GM21447 (cell line): ENCODE measurements around the gene KCNQ5.
A peak's percentile ranks its signal among the peaks of the same experiment; 100 is the strongest.

Experiments
- ATAC-seq: cut with Tn5 transposase; IDR thresholded peaks from one replicate; pipeline ENCODE4 v1.9.1; 2021; ENCODE audit not compliant: unreplicated experiment

The KCNQ5 gene

GRCh38 chr6:72789145-72789544 is 167.3 kb downstream of the KCNQ5 start:
- ATAC-seq: no peak

- no peak for ATAC-seq
Observed at GRCh38 chr6:72792692-72793091, 170.8 kb downstream of the KCNQ5 start.

- no peak for ATAC-seq
Observed at GRCh38 chr6:72793641-72794395, 172.0 kb downstream of the KCNQ5 start.

- no peak for ATAC-seq
Observed at GRCh38 chr6:72798196-72798595, 176.3 kb downstream of the KCNQ5 start.

GRCh38 chr6:72809746-72810379 is 188.0 kb downstream of the KCNQ5 start:
- ATAC-seq: no peak

- no peak for ATAC-seq
Observed at GRCh38 chr6:72810571-72811280, 188.9 kb downstream of the KCNQ5 start.

GRCh38 chr6:72811971-72812421 is 190.1 kb downstream of the KCNQ5 start:
- no peak for ATAC-seq

GRCh38 chr6:72813807-72814596 is 192.1 kb downstream of the KCNQ5 start:
- ATAC-seq: no peak

- no peak for ATAC-seq
Observed at GRCh38 chr6:72816022-72816421, 194.2 kb downstream of the KCNQ5 start.

- no peak for ATAC-seq
Observed at GRCh38 chr6:72817208-72817607, 195.3 kb downstream of the KCNQ5 start.

GRCh38 chr6:72819609-72820008 is 197.7 kb downstream of the KCNQ5 start:
- ATAC-seq: no peak

GRCh38 chr6:72820153-72820552 is 198.3 kb downstream of the KCNQ5 start:
- ATAC-seq: no peak

- no peak for ATAC-seq
Observed at GRCh38 chr6:72820906-72821305, 199.0 kb downstream of the KCNQ5 start.

GRCh38 chr6:72822023-72822422 is 200.2 kb downstream of the KCNQ5 start:
- no peak for ATAC-seq

- no peak for ATAC-seq
Observed at GRCh38 chr6:72822691-72823090, 200.8 kb downstream of the KCNQ5 start.

- ATAC-seq: peak; percentile 62
Observed at GRCh38 chr6:72824833-72825232, 203.0 kb downstream of the KCNQ5 start.

- ATAC-seq: no peak
Observed at GRCh38 chr6:72825315-72825911, 203.5 kb downstream of the KCNQ5 start.

GRCh38 chr6:72826037-72826436 is 204.2 kb downstream of the KCNQ5 start:
- ATAC-seq: no peak

GRCh38 chr6:72826744-72827438 is 205.0 kb downstream of the KCNQ5 start:
- ATAC-seq: no peak

GRCh38 chr6:72828904-72829303 is 207.0 kb downstream of the KCNQ5 start:
- no peak for ATAC-seq
